Loucy (cell line): ENCODE results near the gene RHOG.

Source experiments
- H2AFZ ChIP-seq: fragments of 200-600 bp; sonication (generic); 2 replicates; pipeline ENCODE4 v1.6.0; 2016; ENCODE audit warnings: antibody characterized with exemption, mild to moderate bottlenecking, low read length, moderate library complexity
- H3F3A ChIP-seq: fragments of 200-600 bp; 2 replicates; pipeline ENCODE4 v1.6.0; 2016; ENCODE audit warnings: antibody characterized with exemption, low read depth, mild to moderate bottlenecking
- H3K27me3 ChIP-seq: fragments of 200-600 bp; sonication (generic); 2 replicates; pipeline ENCODE4 v1.6.1; 2014; ENCODE audit warnings: low read length, mild to moderate bottlenecking; ENCODE audit not compliant: insufficient read depth, poor library complexity, severe bottlenecking
- H3K36me3 ChIP-seq: fragments of 200-600 bp; sonication (generic); 2 replicates; pipeline ENCODE4 v1.6.1; 2016; ENCODE audit warnings: low read length; ENCODE audit not compliant: insufficient read depth
- H3K4me1 ChIP-seq: fragments of 200-600 bp; sonication (generic); 2 replicates; pipeline ENCODE4 v1.5.1; 2014; ENCODE audit warnings: low read length, mild to moderate bottlenecking; ENCODE audit not compliant: insufficient read depth, poor library complexity, severe bottlenecking
- H3K4me2 ChIP-seq: fragments of 200-600 bp; sonication (generic); 2 replicates; pipeline ENCODE4 v1.6.0; 2014; ENCODE audit warnings: antibody characterized with exemption, low read length, low read depth, mild to moderate bottlenecking; ENCODE audit not compliant: poor library complexity, severe bottlenecking
- H3K4me3 ChIP-seq: fragments of 200-600 bp; sonication (generic); 2 replicates; pipeline ENCODE4 v1.5.1; 2014; ENCODE audit warnings: low read length, mild to moderate bottlenecking, mixed read lengths; ENCODE audit not compliant: poor library complexity, severe bottlenecking
- H3K79me2 ChIP-seq: fragments of 200-600 bp; sonication (generic); 2 replicates; pipeline ENCODE4 v1.6.1; 2014; ENCODE audit warnings: low read length; ENCODE audit not compliant: insufficient read depth
- H3K9ac ChIP-seq: fragments of 200-600 bp; sonication (generic); 2 replicates; pipeline ENCODE4 v1.6.0; 2014; ENCODE audit warnings: mild to moderate bottlenecking, low read depth, low read length, moderate library complexity; ENCODE audit not compliant: poor library complexity, severe bottlenecking
- H3K9me2 ChIP-seq: fragments of 200-600 bp; sonication (generic); replicated peaks from 2 replicates; pipeline ENCODE4 v1.6.1; 2016; ENCODE audit warnings: low read depth, low read length, mixed read lengths
- H3K9me3 ChIP-seq: fragments of 200-600 bp; sonication (generic); 2 replicates; pipeline ENCODE4 v1.6.1; 2014; ENCODE audit warnings: mild to moderate bottlenecking, antibody characterized with exemption, low read length, low read depth; ENCODE audit not compliant: insufficient read depth
- H4K20me1 ChIP-seq: fragments of 200-600 bp; sonication (generic); 2 replicates; pipeline ENCODE4 v1.6.0; 2014; ENCODE audit warnings: antibody characterized with exemption, low read length, mild to moderate bottlenecking; ENCODE audit not compliant: insufficient read depth, poor library complexity, severe bottlenecking
- CTCF ChIP-seq: fragments of 200-600 bp; sonication (generic); conservative IDR thresholded peaks from 2 replicates; pipeline ENCODE4 v1.5.1; 2014; ENCODE audit warnings: mild to moderate bottlenecking, antibody characterized with exemption, low read length
- EZH2phosphoT487 ChIP-seq: fragments of 200-600 bp; IDR thresholded peaks from 2 replicates; pipeline ENCODE4 v1.6.1; 2018; ENCODE audit warnings: antibody characterized with exemption, mild to moderate bottlenecking, moderate library complexity, borderline replicate concordance

Gene RHOG

GRCh38 chr11:3830730-3831129, 10.0 kb downstream of the RHOG start:
- peaks cover 63% of the 10 kb centered on the region for H4K20me1 ChIP-seq
- H3K4me3 ChIP-seq, result peak overlapping the region; percentile 5
- H3K4me1 ChIP-seq, result peaks cover 52% of the 10 kb centered on the region
- H3K79me2 ChIP-seq, result peaks cover 69% of the 10 kb centered on the region
- H3K4me2 ChIP-seq, result peak overlapping the region; percentile 92
- H3K36me3 ChIP-seq, result peaks cover 37% of the 10 kb centered on the region; the same call in 1 of the 2 replicates
- no peak overlapping the region for H2AFZ ChIP-seq
- TF ChIP-seq EZH2phosphoT487, result no peak
- no peak for TF ChIP-seq CTCF
- no peaks in the 10 kb centered on the region for H3F3A ChIP-seq
- no peak overlapping the region for H3K9ac ChIP-seq
- H3K9me2 ChIP-seq, result no peaks in the 10 kb centered on the region
- H3K9me3 ChIP-seq, result no peaks in the 10 kb centered on the region
- H3K27me3 ChIP-seq, result no peaks in the 10 kb centered on the region

- TF ChIP-seq EZH2phosphoT487, result no peak
- no peak for TF ChIP-seq CTCF
- H3K79me2 ChIP-seq, result peaks cover 63% of the 10 kb centered on the region
Observed at GRCh38 chr11:3830088-3830487, 10.7 kb downstream of the RHOG start.

GRCh38 chr11:3827434-3828186, 13.1 kb downstream of the RHOG start:
- H3K36me3 ChIP-seq, result peaks cover 40% of the 10 kb centered on the region; the same call in 1 of the 2 replicates
- H3K27me3 ChIP-seq, result no peaks in the 10 kb centered on the region

More at GRCh38 chr11:3830088-3830487, 10.7 kb downstream of the RHOG start:
- Histone ChIP-seq H3K4me1 (peaks cover 46% of the 10 kb centered on the region), H3K4me2 (no peak overlapping the region), H3K4me3 (no peak overlapping the region), H3K36me3 (peaks cover 40% of the 10 kb centered on the region; the same call in 1 of the 2 replicates), H3K27me3 (no peaks in the 10 kb centered on the region), H3K9me3 (no peaks in the 10 kb centered on the region), H3K9me2 (no peaks in the 10 kb centered on the region), H2AFZ (no peak overlapping the region), H3F3A (no peaks in the 10 kb centered on the region), H3K9ac (no peak overlapping the region), H4K20me1 (peaks cover 56% of the 10 kb centered on the region)

More at GRCh38 chr11:3827434-3828186, 13.1 kb downstream of the RHOG start:
- TF ChIP-seq EZH2phosphoT487 (no peak), CTCF (no peak)
- Histone ChIP-seq H3F3A (no peaks in the 10 kb centered on the region), H4K20me1 (peaks cover 35% of the 10 kb centered on the region), H3K9me3 (no peaks in the 10 kb centered on the region), H3K4me3 (no peak overlapping the region), H2AFZ (no peak overlapping the region), H3K9me2 (no peaks in the 10 kb centered on the region), H3K4me2 (no peak overlapping the region), H3K9ac (no peak overlapping the region), H3K4me1 (peaks cover 21% of the 10 kb centered on the region), H3K79me2 (peaks cover 38% of the 10 kb centered on the region)
